BE2C (cell line): ENCODE measurements around the gene IGFBP5.
A peak's percentile ranks its signal among the peaks of the same experiment; 100 is the strongest.

Source experiments
- DNase-seq: peaks from one replicate; pipeline ENCODE4 v3.0.0-alpha.2; 2020
- H3K27me3 ChIP-seq: fragments of 250-450 bp; sonication (Bioruptor Pico); 2 replicates; pipeline ENCODE4 v1.5.1; 2020; ENCODE audit warnings: mild to moderate bottlenecking
- H3K36me3 ChIP-seq: fragments of 250-450 bp; sonication (Bioruptor Pico); 2 replicates; pipeline ENCODE4 v1.5.1; 2020; ENCODE audit warnings: mild to moderate bottlenecking
- H3K4me1 ChIP-seq: fragments of 250-450 bp; sonication (Bioruptor Pico); 2 replicates; pipeline ENCODE4 v1.5.1; 2020
- H3K4me3 ChIP-seq: 2 replicates; pipeline ENCODE4 v1.5.1; 2011; ENCODE audit warnings: low read depth, low read length
- H3K9me3 ChIP-seq: fragments of 250-450 bp; sonication (Bioruptor Pico); 2 replicates; pipeline ENCODE4 v1.5.1; 2020
- TF ChIP-seq, protein P1 (sequence below): IDR thresholded peaks from 2 replicates; pipeline ENCODE4 v1.5.1; 2012; ENCODE audit warnings: mild to moderate bottlenecking, low read depth, low read length

The IGFBP5 gene

DNA sequence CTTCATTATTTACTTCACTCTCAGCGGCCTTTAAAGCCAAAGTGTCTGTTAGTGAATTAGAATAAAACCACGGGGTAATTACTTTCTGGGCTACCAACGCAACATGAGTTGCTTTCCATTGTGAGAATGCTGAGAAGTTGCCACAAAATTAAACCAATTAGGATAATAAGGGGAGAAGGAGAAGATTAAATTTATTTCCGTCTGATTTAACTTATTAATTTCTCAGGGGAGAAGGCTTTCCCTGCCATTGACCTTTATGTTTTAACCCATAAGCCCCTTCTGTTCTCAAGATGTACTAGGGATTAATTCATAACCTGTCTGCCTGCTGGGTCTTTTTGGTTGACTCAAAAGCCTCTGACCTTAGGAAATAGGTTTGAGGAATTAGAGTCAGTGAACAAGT is 42.3 kb upstream of the IGFBP5 start:
- Histone ChIP-seq H3K27me3 (no peaks in the 10 kb centered on the region), H3K9me3 (no peaks in the 10 kb centered on the region), H3K4me3 (no peak overlapping the region), H3K36me3 (no peaks in the 10 kb centered on the region), H3K4me1 (peaks cover 26% of the 10 kb centered on the region)
- TF ChIP-seq, protein P1, sequence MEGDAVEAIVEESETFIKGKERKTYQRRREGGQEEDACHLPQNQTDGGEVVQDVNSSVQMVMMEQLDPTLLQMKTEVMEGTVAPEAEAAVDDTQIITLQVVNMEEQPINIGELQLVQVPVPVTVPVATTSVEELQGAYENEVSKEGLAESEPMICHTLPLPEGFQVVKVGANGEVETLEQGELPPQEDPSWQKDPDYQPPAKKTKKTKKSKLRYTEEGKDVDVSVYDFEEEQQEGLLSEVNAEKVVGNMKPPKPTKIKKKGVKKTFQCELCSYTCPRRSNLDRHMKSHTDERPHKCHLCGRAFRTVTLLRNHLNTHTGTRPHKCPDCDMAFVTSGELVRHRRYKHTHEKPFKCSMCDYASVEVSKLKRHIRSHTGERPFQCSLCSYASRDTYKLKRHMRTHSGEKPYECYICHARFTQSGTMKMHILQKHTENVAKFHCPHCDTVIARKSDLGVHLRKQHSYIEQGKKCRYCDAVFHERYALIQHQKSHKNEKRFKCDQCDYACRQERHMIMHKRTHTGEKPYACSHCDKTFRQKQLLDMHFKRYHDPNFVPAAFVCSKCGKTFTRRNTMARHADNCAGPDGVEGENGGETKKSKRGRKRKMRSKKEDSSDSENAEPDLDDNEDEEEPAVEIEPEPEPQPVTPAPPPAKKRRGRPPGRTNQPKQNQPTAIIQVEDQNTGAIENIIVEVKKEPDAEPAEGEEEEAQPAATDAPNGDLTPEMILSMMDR, result no peak
- DNase-seq, result no peak

GRCh38 chr2:216736326-216736725 is 41.0 kb upstream of the IGFBP5 start:
- H3K36me3 ChIP-seq, result no peaks in the 10 kb centered on the region
- no peak overlapping the region for H3K4me3 ChIP-seq
- H3K27me3 ChIP-seq, result no peaks in the 10 kb centered on the region
- no peaks in the 10 kb centered on the region for H3K9me3 ChIP-seq
- TF ChIP-seq, protein P1, result no peak
- peaks cover 26% of the 10 kb centered on the region for H3K4me1 ChIP-seq
- DNase-seq, result no peak

DNA sequence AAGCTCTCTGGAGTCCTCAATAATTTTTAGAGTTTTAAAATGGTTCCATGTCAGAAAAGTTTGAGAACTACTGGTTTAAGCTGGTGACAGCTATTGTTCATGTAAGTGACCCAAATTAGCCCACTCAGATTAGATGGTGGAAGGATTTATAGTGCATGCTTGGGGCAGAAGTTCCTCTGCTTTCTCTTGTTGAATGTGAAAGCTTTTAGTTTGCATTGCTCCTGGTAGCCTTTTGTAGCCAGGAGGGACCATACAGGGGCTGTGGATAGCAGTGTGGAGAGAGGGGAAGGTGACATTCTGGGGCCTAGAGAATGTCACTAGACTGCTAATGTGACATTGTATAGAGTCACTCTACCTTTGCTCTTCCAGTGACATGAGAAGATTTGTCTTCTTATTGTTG is 40.3 kb upstream of the IGFBP5 start:
- TF ChIP-seq, protein P1, result no peak
- H3K27me3 ChIP-seq, result no peaks in the 10 kb centered on the region
- H3K4me3 ChIP-seq, result no peak overlapping the region
- H3K36me3 ChIP-seq, result no peaks in the 10 kb centered on the region
- no peak for DNase-seq
- peaks cover 26% of the 10 kb centered on the region for H3K4me1 ChIP-seq
- no peaks in the 10 kb centered on the region for H3K9me3 ChIP-seq

- H3K4me3 ChIP-seq, result no peak overlapping the region
- no peaks in the 10 kb centered on the region for H3K9me3 ChIP-seq
- peak; percentile 30 for DNase-seq
- H3K4me1 ChIP-seq, result peaks cover 26% of the 10 kb centered on the region
- no peaks in the 10 kb centered on the region for H3K27me3 ChIP-seq
- no peaks in the 10 kb centered on the region for H3K36me3 ChIP-seq
- TF ChIP-seq, protein P1, result no peak
Measured at GRCh38 chr2:216735086-216735485, 39.7 kb upstream of the IGFBP5 start.

DNA sequence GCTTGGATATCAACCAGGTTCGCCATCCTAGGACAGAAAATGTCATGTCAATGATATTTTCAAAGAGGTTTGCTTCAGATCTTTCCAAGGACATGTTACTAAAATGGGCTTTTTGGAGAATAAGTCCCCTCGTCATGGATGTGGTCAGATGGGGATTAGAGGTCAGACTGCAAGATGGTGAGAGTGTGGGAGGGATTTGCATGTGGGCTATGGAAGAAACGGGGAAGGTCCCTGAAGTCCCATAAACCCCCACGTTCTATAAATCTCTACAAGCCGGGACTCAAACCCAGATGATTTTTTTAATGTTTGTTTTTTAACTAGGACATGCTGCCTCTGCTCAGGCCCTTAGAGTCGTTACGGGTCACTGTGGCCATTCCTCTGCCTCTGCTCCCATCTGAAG is 37.7 kb upstream of the IGFBP5 start:
- Histone ChIP-seq H3K9me3 (no peaks in the 10 kb centered on the region), H3K27me3 (no peaks in the 10 kb centered on the region), H3K36me3 (no peaks in the 10 kb centered on the region), H3K4me1 (peaks cover 18% of the 10 kb centered on the region), H3K4me3 (no peak overlapping the region)
- TF ChIP-seq, protein P1, result no peak
- DNase-seq, result no peak

- TF ChIP-seq, protein P1, result no peak
- DNase-seq, result no peak
Measured at GRCh38 chr2:216732334-216732733, 37.0 kb upstream of the IGFBP5 start.

More at GRCh38 chr2:216732334-216732733, 37.0 kb upstream of the IGFBP5 start:
- H3K4me3 ChIP-seq, result no peak overlapping the region
- H3K27me3 ChIP-seq, result no peaks in the 10 kb centered on the region
- no peaks in the 10 kb centered on the region for H3K36me3 ChIP-seq
- H3K9me3 ChIP-seq, result no peaks in the 10 kb centered on the region
- peaks cover 13% of the 10 kb centered on the region for H3K4me1 ChIP-seq
